HG02610 (cell line): ENCODE results near the gene JAK2.
A peak's percentile ranks its signal among the peaks of the same experiment; 100 is the strongest.
"Not testable (repeated sequence)": the region's sequence is repeated elsewhere in the genome, so short reads cannot be mapped to it uniquely, and the experiment has no call there.

Source experiments
- ATAC-seq: cut with Tn5 transposase; IDR thresholded peaks from one replicate; pipeline ENCODE4 v1.9.1; 2021; ENCODE audit warnings: mild to moderate bottlenecking, moderate library complexity; ENCODE audit not compliant: unreplicated experiment

JAK2 gene

DNA sequence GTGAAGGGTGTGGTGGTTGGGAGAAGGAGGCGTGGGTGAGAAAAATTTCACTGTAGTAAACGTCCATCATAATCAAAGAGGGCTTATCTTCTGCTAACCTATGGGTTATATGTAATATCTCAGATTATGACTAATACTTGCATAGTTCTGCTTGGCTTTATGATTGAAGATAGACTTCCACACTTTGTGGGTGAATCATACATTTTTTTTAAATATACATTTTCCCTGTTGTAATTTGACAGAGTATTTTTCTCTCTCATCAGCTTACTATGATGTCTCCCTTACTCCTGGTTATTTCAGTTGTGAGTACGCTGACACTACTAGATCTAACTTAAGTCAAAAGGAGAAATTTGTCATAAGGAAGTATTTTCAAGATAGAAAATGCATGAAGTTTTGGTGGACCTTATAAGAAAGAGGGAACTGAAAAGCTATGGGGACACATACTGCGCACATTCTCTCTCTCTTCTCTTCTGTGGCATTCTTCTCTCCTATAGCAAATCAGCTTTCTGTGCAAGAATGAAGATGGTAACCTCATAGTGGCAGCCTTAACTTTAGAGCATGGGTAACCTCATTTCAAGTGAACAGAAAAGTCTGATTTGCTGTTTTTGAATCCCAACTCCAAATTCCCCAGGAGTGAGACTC lies 4.9 kb upstream of the JAK2 start:
- no peak for ATAC-seq

DNA sequence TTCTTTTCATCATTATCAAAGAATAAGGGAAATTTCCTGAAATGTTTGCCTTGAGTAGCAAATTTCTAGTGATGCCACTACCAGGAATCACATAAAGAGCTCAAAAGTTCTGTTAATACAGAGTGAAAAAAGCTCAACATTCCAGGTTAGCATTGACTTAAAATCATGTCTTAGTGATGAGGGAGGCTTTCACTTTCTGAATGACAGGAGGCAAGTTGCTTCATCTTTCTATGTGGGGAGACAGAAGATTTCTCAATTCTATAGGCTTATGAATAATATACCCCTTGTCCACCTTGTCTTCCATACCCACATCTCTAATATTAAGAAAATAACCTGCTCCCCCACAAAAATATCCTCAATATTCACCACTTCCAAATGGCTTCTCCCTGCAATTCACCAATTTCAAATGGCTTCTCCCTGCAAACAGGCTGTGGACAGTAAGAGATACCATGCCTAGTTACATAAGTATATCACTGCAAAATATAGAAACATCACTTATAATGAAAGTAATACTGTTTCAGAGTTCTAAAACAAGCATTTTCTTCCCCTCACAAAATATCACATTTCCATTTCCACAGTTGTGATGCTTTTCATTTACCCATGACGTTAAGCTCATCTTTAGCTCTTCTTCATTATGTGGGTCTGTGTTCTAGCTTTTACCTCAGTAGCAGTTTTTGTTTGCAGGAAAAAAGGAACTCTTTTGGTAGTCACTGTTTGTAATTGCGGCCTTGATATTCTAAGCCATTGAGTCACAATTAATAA lies 2.2 kb upstream of the JAK2 start:
- peak; percentile 12 for ATAC-seq

DNA sequence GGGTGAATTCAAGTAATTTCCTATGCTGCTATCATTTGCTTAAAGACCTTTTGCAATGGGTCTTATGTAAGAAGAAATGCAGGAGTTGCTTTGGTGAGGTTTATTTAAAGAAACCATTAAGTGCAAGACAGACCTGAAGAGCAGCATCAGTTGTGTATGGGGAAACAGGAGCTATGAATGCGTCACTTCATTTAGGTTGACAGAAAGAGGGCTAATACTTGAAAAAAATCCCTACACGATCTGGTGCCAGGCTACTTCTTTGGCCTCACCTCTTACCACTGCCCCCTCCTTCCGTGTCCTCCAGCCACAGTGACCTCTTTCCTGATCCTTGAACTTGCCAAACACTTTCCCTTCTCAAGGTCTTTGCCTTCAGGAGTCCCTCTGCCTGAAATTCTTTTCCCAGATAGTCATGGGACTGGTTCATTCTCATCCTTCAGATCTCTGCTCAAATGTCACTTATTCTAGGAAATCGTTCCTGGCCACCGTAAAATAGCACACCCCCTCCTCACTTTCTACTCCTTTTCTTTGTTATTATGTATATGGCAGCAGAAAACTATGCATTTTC lies 1.4 kb upstream of the JAK2 start:
- no peak for ATAC-seq

DNA sequence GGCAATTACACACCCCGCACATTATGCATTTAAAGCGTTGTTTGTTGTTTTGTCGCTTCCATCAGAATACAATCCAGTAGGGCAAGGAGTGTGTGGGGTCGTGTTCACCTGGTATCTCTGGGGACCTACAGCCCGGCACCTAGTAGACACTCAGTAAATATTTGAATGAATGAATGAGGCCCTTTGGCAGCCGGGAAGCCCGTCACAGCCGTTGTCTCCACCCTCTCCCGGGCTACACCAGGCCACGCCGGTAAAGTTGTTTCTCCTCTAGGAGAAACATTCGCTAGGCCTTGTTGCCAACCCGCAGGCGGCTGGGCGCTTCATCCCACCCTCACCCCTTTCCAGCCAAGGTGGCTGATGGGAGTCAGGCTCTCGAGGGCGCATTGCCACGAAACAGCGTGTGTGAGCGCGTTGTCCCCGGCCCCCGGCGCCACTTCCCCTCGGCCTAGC lies 876 bp upstream of the JAK2 start:
- ATAC-seq: peak; percentile 3

DNA sequence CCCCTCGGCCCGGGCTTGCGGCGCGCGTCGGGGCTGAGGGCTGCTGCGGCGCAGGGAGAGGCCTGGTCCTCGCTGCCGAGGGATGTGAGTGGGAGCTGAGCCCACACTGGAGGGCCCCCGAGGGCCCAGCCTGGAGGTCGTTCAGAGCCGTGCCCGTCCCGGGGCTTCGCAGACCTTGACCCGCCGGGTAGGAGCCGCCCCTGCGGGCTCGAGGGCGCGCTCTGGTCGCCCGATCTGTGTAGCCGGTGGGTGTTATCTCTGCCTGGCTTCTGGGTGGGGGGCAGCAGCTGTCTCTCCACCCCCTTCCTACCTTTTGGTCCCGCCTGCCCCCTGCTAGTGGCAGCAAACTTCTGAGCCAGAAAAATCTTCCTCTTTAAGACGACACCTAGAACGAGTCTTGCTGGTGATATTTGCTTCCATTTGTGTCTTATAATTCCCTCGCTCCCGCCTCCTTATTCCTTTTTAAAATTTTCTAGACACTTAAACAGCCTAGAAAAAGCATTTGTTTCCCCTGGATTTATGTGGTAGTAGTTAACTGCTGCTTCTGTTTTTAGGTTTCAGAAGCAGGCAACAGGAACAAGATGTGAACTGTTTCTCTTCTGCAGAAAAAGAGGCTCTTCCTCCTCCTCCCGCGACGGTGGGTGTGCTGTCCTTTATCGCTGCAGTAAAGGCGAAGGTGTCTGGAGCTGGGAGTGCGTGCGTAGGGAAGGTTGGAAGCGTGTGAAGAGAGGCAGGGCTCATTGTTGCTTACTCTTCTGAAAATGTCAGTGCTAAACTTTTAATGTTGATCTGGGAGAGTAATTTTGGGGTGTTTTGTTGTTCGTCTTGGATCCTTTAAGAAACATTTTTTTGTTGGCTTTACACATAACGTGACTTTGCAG lies 554 bp downstream of the JAK2 start:
- ATAC-seq: no peak

DNA sequence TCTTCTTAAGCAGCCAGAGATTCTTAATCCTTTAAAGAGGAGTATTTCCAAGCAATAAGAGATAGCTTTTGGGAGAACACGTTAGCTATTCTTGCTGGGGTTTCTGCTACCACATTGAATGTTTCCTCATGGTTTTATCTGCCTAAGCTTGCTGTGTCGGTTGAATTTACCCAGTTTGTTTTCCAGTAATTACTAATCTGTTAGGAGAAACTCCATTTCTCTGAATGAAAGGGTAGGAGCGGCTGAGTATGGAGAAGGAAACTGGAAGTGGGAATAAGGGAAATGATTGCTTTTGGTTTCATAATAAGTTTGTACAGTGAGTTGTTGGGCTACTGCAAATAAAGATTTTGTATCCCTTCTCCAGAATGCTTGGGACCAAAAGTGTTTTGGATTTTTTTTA lies 1.2 kb downstream of the JAK2 start:
- no peak for ATAC-seq

DNA sequence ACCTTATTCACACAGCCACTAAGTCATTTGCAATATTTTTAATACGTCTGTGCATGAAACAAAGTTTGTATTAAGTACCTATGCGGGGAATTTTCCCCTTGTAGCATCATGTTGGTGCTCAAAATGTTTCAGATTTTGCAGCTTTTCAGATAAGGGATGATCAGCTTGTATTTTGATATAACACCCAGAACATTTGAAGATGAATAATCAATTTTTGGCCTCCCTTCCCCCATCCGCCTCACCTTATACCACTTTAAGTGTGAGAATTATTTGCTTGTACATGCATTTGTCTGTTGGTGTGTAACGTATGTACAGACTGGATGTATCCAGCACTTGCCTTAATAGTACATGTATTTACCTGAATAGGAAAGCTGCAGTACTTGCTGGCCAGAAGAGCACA lies 1.7 kb downstream of the JAK2 start:
- no peak for ATAC-seq

DNA sequence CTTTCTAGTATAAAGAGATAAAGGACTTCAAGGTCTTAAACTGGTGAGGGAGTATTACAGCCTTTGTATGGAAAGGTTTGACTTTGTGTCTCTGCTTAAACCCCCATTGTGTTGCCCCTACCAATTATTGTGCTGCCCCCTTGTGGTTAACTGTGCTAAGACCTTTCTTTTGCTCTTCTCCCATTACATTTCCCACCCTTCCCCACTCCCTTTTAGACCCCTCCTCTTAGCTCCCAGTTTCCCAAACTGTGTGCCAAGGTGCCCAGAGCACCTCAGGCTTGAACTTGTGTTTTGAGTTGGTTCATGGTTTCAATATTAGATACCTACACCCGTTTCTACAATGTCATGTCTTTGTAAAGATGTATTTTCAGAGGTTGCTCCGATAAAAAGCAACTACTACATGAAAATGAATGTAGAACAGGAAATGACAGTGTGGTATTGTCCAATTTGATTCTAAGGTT lies 2.9 kb downstream of the JAK2 start:
- no peak for ATAC-seq

DNA sequence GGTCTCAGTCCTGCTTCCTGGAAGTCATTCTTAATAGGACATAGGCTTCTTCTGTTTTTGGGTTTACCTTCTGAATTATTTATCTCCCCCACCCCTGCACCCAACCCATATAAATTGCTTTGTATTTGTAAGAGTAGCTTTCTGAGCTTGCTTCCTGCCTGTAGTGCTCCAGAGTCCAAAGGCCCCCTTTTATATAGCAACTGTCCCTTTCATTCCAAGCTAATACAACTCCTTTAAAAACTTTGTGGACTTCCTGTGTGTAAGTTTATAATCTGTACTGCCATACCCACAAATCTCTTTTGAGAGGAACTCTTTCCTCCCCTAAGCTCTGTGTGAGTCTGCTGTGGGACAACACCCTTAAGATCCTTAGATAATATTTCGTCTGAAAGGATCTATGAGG lies 7.8 kb downstream of the JAK2 start:
- ATAC-seq: no peak

DNA sequence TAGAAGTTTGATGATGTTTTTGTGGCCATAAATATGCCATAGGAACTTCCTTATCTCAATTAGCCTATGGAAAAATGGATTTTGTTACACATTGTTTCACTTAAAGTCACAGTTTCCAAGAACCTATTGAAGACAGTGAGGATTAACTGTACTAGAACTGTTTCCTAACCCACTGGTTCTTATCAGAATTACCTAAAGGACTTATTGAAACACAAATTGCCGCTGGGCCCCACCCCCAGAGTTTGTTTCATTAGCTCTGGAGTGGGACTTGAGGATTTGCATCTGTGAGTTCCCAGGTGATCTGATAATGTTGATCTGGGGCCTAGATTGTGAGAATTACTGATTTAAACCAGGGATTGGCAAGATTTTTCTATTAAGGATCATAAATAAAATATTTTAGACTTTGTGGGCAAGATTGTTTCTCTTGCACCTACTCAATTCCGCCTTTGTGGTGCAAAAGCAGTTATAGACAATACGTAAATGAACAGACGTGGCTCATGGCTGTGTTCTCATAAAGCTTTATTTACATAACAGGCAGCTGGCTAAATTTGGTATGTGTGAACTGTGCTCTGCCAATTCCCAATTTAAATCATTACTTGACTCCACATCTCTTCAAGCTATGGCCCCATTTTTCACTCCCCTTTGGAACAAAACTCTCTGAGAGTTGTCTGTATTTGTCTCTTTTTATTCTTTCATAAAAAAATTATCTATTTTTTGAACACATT lies 9.3 kb downstream of the JAK2 start:
- no peak for ATAC-seq

DNA sequence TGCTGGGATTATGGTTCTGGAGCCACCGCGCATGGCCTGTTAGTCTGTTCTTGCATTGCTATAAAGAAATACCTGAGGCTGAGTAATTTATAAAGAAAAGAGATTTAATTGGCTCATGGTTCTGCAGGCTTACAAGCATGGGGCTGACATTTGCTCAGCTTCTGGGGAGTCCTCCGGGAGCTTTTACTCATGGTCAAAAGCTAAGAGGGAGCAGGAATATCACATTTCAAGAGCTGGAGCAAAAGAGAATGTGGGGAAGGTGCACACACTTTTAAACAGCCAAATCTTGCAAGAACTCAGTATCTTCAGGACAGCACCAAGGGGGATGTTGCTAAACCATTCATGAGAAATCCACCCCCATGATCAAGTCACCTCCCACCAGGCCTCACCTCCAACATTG lies 12.1 kb downstream of the JAK2 start:
- no peak for ATAC-seq

DNA sequence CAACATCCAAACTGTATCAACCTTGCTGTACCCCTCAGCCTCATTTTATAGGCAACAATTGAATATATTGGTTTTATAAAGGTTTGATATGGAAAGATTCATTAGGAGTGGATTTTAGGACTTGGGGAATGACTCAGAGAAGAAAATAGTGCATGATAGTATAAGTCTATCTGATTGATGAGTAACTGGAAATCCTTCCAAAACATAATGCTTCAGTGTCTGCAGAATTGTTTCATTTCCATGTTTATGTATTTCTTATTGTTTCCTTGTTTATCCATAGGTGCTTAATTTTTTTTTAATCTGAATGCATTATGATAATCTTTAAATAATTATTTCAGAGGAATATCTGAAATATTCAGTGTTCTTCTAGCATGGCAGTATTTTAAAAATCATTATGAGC lies 12.6 kb downstream of the JAK2 start:
- no peak for ATAC-seq

DNA sequence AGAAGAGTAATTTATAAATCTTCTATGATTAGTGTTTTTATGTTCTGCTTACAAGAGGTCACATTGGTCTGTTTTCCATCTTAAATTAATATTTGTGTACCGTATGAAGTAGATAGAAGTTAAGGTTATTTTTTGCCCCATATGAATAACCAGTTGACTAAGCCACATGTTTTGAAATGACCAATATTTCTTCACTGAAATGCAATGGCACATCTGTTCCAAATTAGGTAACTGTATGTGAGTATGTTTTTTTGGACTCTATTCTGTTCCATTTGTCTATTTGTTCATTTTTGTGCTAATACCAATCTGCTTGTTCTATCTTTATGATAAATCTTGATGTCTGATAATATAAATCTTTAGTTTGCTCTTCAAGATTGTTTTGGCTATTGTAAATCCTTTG lies 17.7 kb downstream of the JAK2 start:
- no peak for ATAC-seq

DNA sequence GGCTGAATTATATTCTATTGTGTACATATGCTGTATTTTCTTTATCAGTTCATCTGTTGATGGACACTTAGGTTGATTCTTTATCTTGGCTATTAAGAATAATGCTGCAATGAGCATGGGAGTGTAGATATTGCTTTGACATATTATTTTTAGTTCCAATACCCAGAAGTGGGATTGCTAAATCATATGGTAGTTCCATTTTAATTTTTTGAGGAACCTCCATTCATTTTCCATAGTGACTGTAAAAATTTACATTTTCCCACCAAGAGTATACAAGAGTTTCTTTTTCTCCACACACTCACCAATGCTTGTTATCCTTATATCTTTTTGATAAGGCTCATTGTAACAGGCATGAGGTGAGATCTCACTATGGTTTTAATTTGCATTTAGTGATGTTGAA lies 19.4 kb downstream of the JAK2 start:
- ATAC-seq: no peak

DNA sequence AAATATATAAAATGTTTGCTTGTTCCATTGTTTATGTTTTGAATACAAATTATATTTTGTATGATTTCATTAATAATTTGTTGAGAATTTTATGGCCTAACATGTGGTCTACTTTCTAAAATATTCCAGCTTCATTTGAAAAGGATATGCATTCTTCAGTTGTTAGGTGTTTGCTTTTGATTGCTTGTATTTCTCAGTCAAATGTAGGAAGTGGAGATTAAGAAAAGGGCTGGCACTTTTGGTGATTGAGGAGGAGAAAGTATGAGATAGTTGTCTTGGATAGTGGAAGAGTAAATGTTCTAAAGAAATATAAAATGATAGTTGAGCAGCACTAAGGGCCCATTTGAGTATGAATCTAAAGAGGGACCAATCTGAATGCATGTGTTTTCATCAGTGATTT lies 23.1 kb downstream of the JAK2 start:
- no peak for ATAC-seq

DNA sequence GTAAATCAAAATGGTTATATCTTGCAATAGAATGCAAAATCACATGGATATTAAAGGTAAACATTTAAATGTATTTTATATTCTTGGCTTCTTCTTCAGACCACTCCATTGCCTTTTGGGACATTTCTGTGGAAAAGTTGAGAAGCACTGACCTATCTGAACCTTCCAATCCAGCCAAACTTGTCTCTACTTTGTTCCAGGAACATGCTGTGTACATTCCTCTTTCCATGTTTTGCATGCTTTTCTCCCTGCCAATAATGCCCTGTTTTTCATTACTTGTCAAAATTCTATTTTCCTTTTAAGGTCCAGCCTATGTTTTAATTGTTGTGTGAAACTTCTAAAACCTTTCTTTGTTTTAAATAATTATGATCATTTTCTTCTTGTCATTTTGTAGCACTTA lies 28.3 kb downstream of the JAK2 start:
- ATAC-seq: no peak

DNA sequence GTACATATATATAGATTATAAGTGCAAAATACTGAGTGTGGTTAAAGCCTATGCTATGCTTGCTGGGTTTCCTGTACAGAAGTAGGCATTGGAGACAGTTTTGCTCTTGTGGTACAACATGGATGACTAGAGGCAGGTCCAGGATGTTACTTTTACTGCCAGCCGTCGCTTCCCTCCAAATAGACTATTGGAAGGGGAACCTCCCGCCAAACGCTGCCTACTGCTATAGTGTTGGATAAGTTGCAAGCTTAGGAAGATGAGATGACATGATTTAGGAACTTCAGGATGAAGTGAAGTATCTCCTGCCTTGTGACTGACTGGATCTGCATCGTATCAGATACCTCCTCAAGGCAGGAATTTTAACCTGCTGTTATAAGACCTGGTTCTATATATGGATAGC lies 30.9 kb downstream of the JAK2 start:
- ATAC-seq: no peak

DNA sequence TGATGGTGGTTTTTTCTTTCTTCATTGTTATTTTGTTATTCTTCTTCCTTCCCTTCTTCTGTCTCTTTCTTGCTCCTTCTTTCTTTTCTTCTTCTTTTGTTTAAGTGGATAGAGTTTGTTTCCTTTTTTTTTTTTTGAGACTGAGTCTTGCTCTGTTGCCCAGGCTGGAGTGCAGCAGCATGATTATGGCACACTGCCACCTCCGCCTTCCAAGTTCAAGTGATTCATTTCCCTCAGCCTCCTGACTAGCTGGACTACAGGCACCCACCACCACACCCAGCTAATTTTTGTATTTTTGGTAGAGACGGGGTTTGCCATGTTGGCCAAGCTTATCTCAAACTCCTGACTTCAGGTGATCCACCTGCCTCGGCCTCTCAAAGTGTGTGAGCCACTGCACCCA lies 40.3 kb downstream of the JAK2 start:
- ATAC-seq: no peak

DNA sequence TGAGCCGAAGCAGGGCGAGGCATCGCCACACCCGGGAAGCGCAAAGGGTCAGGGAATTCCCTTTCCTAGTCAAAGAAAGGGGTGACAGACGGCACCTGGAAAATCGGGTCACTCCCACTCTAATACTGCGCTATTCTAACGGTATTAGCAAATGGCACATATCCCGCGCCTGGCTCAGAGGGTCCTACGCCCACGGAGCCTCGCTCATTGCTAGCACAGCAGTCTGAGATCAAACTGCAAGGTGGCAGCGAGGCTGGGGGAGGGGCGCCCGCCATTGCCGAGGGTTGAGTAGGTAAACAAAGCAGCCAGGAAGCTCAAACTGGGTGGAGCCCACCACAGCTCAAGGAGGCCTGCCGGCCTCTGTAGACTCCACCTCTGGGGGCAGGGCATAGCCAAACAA lies 46.9 kb downstream of the JAK2 start:
- ATAC-seq: not testable (repeated sequence)

DNA sequence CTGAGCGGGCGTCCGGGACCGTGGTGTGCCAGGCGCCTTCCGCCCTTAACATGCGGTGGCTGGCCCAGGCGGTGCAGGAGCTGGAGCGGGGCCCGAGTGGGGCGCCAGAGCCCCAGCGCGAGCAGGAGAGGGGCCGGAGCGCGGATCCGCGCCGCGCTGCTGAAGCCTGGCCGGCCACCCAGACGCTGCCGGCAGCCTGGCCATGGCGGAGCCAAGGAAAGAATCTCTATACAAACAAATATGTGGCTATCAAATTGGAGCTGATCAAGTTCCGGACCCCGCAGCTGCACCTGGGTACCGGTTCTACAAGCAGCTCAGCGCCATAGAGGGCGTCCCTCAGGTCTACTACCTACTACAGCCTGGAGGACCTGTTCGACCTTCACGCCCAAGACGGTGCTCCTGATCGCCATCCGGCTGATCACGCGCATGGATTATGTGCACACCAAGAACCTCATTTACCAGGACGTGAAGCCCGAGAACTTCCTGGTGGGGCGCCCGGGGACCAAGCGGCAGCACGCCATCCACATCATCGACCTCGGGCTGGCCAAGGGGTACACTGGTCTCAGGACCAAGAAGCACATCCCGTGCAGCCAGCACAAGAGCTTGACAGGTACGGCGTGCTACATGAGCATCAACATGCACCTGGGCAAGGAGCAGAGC lies 55.8 kb downstream of the JAK2 start:
- ATAC-seq: no peak
